Adipocyte (in vitro differentiated cells): ENCODE data around the gene ITPKC.

Experiments
- DNase-seq: peaks from one replicate; pipeline ENCODE4 v3.0.0-alpha.2; 2015; ENCODE audit warnings: low read depth
- H3K27me3 ChIP-seq: replicated peaks from 2 replicates; pipeline ENCODE4 v1.7.0; 2013; ENCODE audit warnings: mild to moderate bottlenecking, low read length, moderate library complexity; ENCODE audit not compliant: control insufficient read depth, insufficient read depth
- H3K36me3 ChIP-seq: 2 replicates; pipeline ENCODE4 v1.7.0; 2013; ENCODE audit warnings: low read length, mild to moderate bottlenecking, moderate library complexity; ENCODE audit not compliant: control insufficient read depth, insufficient read depth, severe bottlenecking
- H3K4me1 ChIP-seq: 2 replicates; pipeline ENCODE4 v1.7.0; 2013; ENCODE audit warnings: mild to moderate bottlenecking, low read length, moderate library complexity; ENCODE audit not compliant: control insufficient read depth, insufficient read depth
- H3K4me3 ChIP-seq: 2 replicates; pipeline ENCODE4 v1.7.0; 2013; ENCODE audit warnings: mild to moderate bottlenecking, low read length, moderate library complexity
- H3K9ac ChIP-seq: 2 replicates; pipeline ENCODE4 v1.7.0; 2013; ENCODE audit warnings: mild to moderate bottlenecking, low read length, moderate library complexity
- H3K9me3 ChIP-seq: 2 replicates; pipeline ENCODE4 v1.7.0; 2013; ENCODE audit warnings: mild to moderate bottlenecking, low read length, moderate library complexity; ENCODE audit not compliant: control insufficient read depth

Gene ITPKC

GRCh38 chr19:40743926-40744325 is 27.0 kb downstream of the ITPKC start:
- no peak overlapping the region for H3K4me3 ChIP-seq
- peaks cover 14% of the 10 kb centered on the region for H3K36me3 ChIP-seq
- H3K9ac ChIP-seq, result no peak overlapping the region
- no peaks in the 10 kb centered on the region for H3K27me3 ChIP-seq
- H3K4me1 ChIP-seq, result peaks cover 44% of the 10 kb centered on the region
- DNase-seq, result no peak
- H3K9me3 ChIP-seq, result no peaks in the 10 kb centered on the region

- Histone ChIP-seq H3K9ac (peak overlapping the region; percentile 67), H3K4me3 (no peak overlapping the region), H3K27me3 (no peaks in the 10 kb centered on the region), H3K36me3 (peaks cover 5% of the 10 kb centered on the region), H3K9me3 (no peaks in the 10 kb centered on the region), H3K4me1 (peaks cover 43% of the 10 kb centered on the region)
- peak; percentile 25 for DNase-seq
These were observed 27.9 kb downstream of the ITPKC start for GRCh38 chr19:40744554-40745401.

GRCh38 chr19:40745402-40745780 is 28.5 kb downstream of the ITPKC start:
- DNase-seq, result peak; percentile 77
- peak overlapping the region; percentile 67 for H3K9ac ChIP-seq

GRCh38 chr19:40747536-40747935 is 30.6 kb downstream of the ITPKC start:
- H3K27me3 ChIP-seq, result no peaks in the 10 kb centered on the region
- no peaks in the 10 kb centered on the region for H3K36me3 ChIP-seq
- H3K9me3 ChIP-seq, result no peaks in the 10 kb centered on the region
- peaks cover 34% of the 10 kb centered on the region for H3K4me1 ChIP-seq
- no peak for DNase-seq
- H3K4me3 ChIP-seq, result no peak overlapping the region
- H3K9ac ChIP-seq, result no peak overlapping the region

More at GRCh38 chr19:40745402-40745780, 28.5 kb downstream of the ITPKC start:
- H3K36me3 ChIP-seq, result no peaks in the 10 kb centered on the region
- H3K4me3 ChIP-seq, result no peak overlapping the region
- H3K27me3 ChIP-seq, result no peaks in the 10 kb centered on the region
- H3K9me3 ChIP-seq, result no peaks in the 10 kb centered on the region
- peaks cover 40% of the 10 kb centered on the region for H3K4me1 ChIP-seq

GRCh38 chr19:40750058-40750873 is 33.4 kb downstream of the ITPKC start, which contains the start of gene ACTMAP:
Gene ACTMAP, minus strand, starts transcription at chr19:40750477. Its CDS starts 674 bp downstream, at chr19:40749803.
- Histone ChIP-seq H3K9ac (peak within 1 kb of the TSS; percentile 98), H3K4me3 (peak within 1 kb of the TSS; percentile 95), H3K36me3 (no peaks in the 10 kb centered on the region), H3K4me1 (peaks cover 37% of the 10 kb centered on the region), H3K27me3 (no peaks in the 10 kb centered on the region), H3K9me3 (no peaks in the 10 kb centered on the region)
- peak; percentile 100 for DNase-seq

- Histone ChIP-seq H3K9ac (peak within 1 kb of the TSS; percentile 98), H3K36me3 (peaks cover 3% of the 10 kb centered on the region), H3K4me1 (peaks cover 33% of the 10 kb centered on the region), H3K27me3 (no peaks in the 10 kb centered on the region), H3K9me3 (no peaks in the 10 kb centered on the region), H3K4me3 (peak within 1 kb of the TSS; percentile 95)
- peak; percentile 99 for DNase-seq
These were observed 34.1 kb downstream of the ITPKC start, which contains the start of gene SNRPA for GRCh38 chr19:40750874-40751537. Gene SNRPA, plus strand, starts transcription at chr19:40751203. Its CDS starts 206 bp downstream, at chr19:40751409.

GRCh38 chr19:40752257-40752781 is 35.4 kb downstream of the ITPKC start:
- Histone ChIP-seq H3K4me1 (peaks cover 38% of the 10 kb centered on the region), H3K9me3 (no peaks in the 10 kb centered on the region), H3K27me3 (no peaks in the 10 kb centered on the region), H3K36me3 (peaks cover 14% of the 10 kb centered on the region), H3K4me3 (peak overlapping the region; percentile 95), H3K9ac (peak overlapping the region; percentile 98)
- DNase-seq, result no peak

- Histone ChIP-seq H3K4me1 (peaks cover 25% of the 10 kb centered on the region), H3K27me3 (no peaks in the 10 kb centered on the region), H3K4me3 (no peak overlapping the region), H3K9ac (peak overlapping the region; percentile 24), H3K9me3 (no peaks in the 10 kb centered on the region), H3K36me3 (peaks cover 32% of the 10 kb centered on the region)
- DNase-seq, result no peak
These were observed 37.8 kb downstream of the ITPKC start for GRCh38 chr19:40754611-40755247.

- Histone ChIP-seq H3K4me3 (no peak overlapping the region), H3K9me3 (no peaks in the 10 kb centered on the region), H3K4me1 (peaks cover 21% of the 10 kb centered on the region), H3K27me3 (no peaks in the 10 kb centered on the region), H3K36me3 (peaks cover 37% of the 10 kb centered on the region), H3K9ac (no peak overlapping the region)
- no peak for DNase-seq
These were observed 38.3 kb downstream of the ITPKC start for GRCh38 chr19:40755248-40755624.

- Histone ChIP-seq H3K4me3 (no peak overlapping the region), H3K36me3 (peaks cover 43% of the 10 kb centered on the region), H3K27me3 (no peaks in the 10 kb centered on the region), H3K9me3 (no peaks in the 10 kb centered on the region), H3K4me1 (peaks cover 21% of the 10 kb centered on the region), H3K9ac (no peak overlapping the region)
- DNase-seq, result no peak
These were observed 38.9 kb downstream of the ITPKC start for GRCh38 chr19:40755791-40756190.
